Measurements from ENCODE around the gene UBR4. TPM values are rescaled to one million over a fixed set of nuclear protein-coding genes. Genes with fewer than 3 reads are reported as not detected.

The UBR4 gene
- total and polyA plus RNA-seq, 2 experiments from 2014 or later, result 111 to 230 TPM

DNA sequence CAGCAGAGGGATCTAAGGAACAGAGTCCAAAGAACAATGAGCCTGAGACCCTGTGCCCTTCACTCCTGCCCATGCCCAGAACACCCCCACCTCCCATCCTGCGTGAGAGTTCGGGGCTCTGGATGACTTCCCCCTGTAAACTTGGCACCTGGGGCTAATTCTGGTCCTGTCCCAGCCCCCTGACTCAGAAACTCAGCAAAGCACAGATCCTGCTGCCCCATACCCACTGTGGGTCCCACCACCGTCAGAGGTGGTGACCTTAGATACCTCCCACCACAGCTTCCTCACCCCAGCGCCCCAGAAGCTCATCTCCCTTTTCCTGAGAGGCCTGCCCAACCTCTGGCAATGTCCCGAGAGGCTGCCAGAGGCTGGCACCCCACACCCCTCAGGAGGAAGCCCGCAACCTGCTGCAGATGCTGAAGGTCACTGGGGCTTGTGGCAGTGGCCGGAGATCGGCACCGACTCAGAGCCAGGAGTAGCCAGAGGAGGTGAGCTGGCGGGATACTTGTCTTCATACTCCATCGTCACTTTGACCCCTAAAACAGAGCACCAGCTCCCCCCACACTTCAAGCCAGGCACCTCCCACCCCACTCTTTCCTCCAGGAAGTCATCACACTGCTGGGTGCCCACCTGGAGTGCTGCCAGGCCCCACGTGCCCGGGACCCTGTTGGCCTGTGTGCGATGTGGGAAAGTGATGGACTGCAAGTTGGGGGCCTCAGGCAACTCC is 142.0 kb downstream of the UBR4 start (continued):
- TF ChIP-seq, protein P1, sequence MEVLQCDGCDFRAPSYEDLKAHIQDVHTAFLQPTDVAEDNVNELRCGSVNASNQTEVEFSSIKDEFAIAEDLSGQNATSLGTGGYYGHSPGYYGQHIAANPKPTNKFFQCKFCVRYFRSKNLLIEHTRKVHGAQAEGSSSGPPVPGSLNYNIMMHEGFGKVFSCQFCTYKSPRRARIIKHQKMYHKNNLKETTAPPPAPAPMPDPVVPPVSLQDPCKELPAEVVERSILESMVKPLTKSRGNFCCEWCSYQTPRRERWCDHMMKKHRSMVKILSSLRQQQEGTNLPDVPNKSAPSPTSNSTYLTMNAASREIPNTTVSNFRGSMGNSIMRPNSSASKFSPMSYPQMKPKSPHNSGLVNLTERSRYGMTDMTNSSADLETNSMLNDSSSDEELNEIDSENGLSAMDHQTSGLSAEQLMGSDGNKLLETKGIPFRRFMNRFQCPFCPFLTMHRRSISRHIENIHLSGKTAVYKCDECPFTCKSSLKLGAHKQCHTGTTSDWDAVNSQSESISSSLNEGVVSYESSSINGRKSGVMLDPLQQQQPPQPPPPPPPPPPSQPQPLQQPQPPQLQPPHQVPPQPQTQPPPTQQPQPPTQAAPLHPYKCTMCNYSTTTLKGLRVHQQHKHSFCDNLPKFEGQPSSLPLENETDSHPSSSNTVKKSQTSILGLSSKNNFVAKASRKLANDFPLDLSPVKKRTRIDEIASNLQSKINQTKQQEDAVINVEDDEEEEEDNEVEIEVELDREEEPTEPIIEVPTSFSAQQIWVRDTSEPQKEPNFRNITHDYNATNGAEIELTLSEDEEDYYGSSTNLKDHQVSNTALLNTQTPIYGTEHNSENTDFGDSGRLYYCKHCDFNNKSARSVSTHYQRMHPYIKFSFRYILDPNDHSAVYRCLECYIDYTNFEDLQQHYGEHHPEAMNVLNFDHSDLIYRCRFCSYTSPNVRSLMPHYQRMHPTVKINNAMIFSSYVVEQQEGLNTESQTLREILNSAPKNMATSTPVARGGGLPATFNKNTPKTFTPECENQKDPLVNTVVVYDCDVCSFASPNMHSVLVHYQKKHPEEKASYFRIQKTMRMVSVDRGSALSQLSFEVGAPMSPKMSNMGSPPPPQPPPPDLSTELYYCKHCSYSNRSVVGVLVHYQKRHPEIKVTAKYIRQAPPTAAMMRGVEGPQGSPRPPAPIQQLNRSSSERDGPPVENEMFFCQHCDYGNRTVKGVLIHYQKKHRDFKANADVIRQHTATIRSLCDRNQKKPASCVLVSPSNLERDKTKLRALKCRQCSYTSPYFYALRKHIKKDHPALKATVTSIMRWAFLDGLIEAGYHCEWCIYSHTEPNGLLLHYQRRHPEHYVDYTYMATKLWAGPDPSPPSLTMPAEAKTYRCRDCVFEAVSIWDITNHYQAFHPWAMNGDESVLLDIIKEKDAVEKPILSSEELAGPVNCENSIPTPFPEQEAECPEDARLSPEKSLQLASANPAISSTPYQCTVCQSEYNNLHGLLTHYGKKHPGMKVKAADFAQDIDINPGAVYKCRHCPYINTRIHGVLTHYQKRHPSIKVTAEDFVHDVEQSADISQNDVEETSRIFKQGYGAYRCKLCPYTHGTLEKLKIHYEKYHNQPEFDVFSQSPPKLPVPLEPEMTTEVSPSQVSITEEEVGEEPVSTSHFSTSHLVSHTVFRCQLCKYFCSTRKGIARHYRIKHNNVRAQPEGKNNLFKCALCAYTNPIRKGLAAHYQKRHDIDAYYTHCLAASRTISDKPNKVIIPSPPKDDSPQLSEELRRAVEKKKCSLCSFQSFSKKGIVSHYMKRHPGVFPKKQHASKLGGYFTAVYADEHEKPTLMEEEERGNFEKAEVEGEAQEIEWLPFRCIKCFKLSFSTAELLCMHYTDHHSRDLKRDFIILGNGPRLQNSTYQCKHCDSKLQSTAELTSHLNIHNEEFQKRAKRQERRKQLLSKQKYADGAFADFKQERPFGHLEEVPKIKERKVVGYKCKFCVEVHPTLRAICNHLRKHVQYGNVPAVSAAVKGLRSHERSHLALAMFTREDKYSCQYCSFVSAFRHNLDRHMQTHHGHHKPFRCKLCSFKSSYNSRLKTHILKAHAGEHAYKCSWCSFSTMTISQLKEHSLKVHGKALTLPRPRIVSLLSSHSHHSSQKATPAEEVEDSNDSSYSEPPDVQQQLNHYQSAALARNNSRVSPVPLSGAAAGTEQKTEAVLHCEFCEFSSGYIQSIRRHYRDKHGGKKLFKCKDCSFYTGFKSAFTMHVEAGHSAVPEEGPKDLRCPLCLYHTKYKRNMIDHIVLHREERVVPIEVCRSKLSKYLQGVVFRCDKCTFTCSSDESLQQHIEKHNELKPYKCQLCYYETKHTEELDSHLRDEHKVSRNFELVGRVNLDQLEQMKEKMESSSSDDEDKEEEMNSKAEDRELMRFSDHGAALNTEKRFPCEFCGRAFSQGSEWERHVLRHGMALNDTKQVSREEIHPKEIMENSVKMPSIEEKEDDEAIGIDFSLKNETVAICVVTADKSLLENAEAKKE (CRISPR knock-in tag; IDR thresholded peaks at IDR 0.05), result no peak
- no peak for TF ChIP-seq JUNB (IDR thresholded peaks at IDR 0.05; ENCODE audit: unreplicated experiment)
- TF ChIP-seq, protein P2, sequence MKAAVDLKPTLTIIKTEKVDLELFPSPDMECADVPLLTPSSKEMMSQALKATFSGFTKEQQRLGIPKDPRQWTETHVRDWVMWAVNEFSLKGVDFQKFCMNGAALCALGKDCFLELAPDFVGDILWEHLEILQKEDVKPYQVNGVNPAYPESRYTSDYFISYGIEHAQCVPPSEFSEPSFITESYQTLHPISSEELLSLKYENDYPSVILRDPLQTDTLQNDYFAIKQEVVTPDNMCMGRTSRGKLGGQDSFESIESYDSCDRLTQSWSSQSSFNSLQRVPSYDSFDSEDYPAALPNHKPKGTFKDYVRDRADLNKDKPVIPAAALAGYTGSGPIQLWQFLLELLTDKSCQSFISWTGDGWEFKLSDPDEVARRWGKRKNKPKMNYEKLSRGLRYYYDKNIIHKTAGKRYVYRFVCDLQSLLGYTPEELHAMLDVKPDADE (IDR thresholded peaks at IDR 0.05), result no peak
- TF ChIP-seq STAT1 (IDR thresholded peaks at IDR 0.05; ENCODE audit: unreplicated experiment), result no peak
- TF ChIP-seq, protein P3, sequence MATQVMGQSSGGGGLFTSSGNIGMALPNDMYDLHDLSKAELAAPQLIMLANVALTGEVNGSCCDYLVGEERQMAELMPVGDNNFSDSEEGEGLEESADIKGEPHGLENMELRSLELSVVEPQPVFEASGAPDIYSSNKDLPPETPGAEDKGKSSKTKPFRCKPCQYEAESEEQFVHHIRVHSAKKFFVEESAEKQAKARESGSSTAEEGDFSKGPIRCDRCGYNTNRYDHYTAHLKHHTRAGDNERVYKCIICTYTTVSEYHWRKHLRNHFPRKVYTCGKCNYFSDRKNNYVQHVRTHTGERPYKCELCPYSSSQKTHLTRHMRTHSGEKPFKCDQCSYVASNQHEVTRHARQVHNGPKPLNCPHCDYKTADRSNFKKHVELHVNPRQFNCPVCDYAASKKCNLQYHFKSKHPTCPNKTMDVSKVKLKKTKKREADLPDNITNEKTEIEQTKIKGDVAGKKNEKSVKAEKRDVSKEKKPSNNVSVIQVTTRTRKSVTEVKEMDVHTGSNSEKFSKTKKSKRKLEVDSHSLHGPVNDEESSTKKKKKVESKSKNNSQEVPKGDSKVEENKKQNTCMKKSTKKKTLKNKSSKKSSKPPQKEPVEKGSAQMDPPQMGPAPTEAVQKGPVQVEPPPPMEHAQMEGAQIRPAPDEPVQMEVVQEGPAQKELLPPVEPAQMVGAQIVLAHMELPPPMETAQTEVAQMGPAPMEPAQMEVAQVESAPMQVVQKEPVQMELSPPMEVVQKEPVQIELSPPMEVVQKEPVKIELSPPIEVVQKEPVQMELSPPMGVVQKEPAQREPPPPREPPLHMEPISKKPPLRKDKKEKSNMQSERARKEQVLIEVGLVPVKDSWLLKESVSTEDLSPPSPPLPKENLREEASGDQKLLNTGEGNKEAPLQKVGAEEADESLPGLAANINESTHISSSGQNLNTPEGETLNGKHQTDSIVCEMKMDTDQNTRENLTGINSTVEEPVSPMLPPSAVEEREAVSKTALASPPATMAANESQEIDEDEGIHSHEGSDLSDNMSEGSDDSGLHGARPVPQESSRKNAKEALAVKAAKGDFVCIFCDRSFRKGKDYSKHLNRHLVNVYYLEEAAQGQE (IDR thresholded peaks at IDR 0.05; ENCODE audit: unreplicated experiment), result no peak
- TF ChIP-seq NANOG (IDR thresholded peaks at IDR 0.05; ENCODE audit: borderline replicate concordance), result no peak
- no peak for TF ChIP-seq ZNF114 (CRISPR knock-in tag; IDR thresholded peaks at IDR 0.05)
- TF ChIP-seq ZNF331 (CRISPR knock-in tag; IDR thresholded peaks at IDR 0.05; ENCODE audit: low read depth), result no peak

Data from GM23338 (cell line).